HG03354 (cell line): Measurements from ENCODE around the gene CDH13.

Experiments used
- ATAC-seq: cut with Tn5 transposase; IDR thresholded peaks from one replicate; pipeline ENCODE4 v1.9.1; 2021; ENCODE audit warnings: mild to moderate bottlenecking; ENCODE audit not compliant: unreplicated experiment, poor library complexity, severe bottlenecking

CDH13 gene

GRCh38 chr16:83393196-83393981 lies 766.6 kb downstream of the CDH13 start:
- no peak for ATAC-seq

GRCh38 chr16:83397601-83398291 lies 771.0 kb downstream of the CDH13 start:
- no peak for ATAC-seq

- no peak for ATAC-seq
Measured at GRCh38 chr16:83400234-83400633, 773.5 kb downstream of the CDH13 start.

- no peak for ATAC-seq
Measured at GRCh38 chr16:83402160-83402814, 775.5 kb downstream of the CDH13 start.

GRCh38 chr16:83402967-83403366 lies 776.2 kb downstream of the CDH13 start:
- no peak for ATAC-seq

DNA sequence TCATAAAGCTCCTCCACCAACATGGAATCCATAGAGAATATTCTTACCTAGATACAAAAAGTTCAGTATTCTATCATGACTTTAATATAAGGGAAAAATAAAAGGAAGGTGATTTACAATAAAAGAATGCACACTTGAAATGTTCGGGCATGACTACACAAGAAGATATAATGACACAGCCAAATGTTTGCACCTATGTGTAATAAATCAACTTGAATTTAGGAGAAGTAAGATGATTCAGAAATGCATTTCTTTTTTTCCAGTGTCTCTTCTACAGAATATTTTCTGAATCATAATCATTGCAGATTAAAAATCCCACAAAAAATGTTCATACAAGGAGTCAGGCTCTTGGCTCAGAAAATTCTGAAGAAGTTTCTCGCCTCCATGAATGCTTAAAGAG lies 777.0 kb downstream of the CDH13 start:
- ATAC-seq, result no peak

- ATAC-seq, result no peak
Measured at GRCh38 chr16:83404261-83404660, 777.5 kb downstream of the CDH13 start.

DNA sequence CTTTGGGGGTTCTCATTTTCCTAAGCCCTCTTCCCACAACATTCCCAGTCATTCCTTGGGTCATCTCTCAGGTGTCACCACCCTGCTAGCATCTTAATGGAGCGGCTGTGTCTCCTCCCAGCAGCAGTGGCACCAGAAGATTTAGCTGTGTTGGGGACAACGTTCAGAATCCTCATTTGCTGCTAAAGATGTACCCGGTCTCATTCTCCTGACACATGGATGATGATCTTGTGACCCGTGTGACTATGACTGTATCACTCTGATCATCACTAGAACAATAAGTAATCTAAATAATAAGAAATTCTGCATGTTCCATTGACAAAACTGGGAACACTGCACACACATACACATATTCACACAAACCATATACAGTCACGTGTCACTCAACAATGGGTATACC lies 781.2 kb downstream of the CDH13 start:
- ATAC-seq, result no peak

GRCh38 chr16:83409347-83409746 lies 782.6 kb downstream of the CDH13 start:
- no peak for ATAC-seq

- ATAC-seq, result no peak
Measured at GRCh38 chr16:83418565-83418964, 791.8 kb downstream of the CDH13 start.

GRCh38 chr16:83420206-83420760 lies 793.5 kb downstream of the CDH13 start:
- ATAC-seq, result no peak

DNA sequence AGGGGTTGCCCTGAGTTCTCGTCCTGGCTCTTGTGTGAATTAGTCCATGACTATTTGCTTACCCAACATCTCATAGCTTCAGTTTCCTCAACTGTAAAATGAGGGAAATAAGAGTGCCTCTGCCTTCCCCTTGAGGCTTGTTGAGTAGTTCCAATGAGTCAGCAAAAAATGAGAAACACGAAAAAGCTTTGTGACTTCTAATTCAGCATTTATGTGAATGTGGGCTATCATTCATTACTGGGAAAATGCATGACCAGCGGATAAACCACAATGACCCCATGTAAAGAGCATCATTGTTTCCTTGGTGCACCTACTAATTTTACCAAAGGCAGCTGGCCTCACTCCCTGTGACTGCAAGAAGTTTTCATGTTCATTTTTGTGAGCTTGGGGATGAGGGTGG lies 806.4 kb downstream of the CDH13 start:
- no peak for ATAC-seq

DNA sequence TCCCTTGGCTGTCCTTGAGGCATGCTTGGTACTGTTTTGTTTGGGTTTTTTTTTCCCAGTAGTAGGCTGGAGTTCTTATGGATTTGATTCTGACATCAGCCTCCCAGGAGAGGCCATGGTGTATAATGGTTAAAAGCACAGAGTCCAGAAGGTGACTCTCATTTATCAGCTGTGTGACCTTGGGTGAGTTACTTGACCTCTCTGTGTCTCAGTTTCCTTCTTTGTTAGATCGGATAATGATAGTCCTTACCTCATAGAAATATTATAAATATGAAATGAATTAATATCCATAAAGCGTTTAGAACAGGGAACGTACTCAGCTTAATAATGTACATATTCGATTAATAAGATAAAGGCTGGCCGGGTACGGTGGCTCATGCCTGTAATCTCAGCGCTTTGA lies 810.3 kb downstream of the CDH13 start:
- no peak for ATAC-seq

DNA sequence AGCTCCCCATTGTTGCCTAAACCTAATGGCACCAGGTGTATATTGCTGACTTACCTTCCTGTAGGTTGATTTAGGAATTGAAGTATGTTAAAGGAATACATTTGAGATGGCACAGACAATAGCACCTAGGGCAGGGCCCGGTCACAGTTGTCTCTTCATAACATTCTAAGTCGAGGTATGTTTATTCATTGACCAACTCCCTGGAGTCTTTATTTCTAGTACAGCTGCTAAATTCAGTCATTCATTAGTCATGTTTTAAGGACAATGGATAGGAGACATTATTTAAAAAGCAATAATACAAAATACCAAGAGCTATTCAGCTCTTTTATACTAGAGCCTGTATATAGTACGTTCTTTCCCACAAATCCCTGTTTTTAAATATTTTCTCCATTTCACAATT lies 811.6 kb downstream of the CDH13 start:
- ATAC-seq, result no peak

DNA sequence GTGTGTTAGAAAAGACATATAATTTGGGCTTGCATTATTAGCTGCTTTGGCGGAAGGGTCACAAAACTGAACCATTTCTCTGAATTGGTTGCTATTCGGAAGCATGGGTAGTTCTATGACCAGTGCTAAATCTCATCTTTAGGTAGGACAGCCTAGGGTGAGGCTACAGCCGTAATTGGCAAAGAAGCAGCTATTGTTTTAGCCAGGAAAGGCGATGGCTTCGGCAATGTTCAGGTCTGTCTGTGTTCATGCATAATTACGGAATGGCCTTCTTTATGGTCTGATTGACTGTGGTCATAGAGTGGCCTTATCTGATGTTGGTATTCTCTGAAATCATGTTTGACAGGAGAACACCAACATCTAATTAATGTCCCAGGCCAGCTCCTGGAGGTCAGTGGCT lies 812.6 kb downstream of the CDH13 start:
- ATAC-seq, result no peak

DNA sequence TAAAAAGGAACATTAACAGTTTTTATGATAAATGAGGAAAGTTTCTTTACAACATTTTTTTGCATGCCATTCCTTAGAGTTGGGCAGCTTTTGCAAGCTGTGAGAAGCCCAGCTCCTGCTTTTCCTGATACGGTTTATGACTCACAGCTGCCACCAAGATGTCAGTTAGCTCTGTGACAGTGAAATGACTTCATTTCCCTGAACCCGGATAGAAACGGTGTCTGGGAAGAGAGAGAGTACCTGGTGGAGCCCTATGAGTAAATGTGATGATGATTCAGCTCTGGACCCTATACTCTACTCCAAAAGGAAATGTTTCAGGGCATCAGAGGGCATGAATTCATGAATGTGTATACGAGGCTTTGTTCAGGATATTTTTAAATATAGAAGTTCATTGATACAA lies 814.7 kb downstream of the CDH13 start:
- ATAC-seq, result no peak

GRCh38 chr16:83443972-83444371 lies 817.2 kb downstream of the CDH13 start:
- ATAC-seq, result no peak

- ATAC-seq, result no peak
Measured at GRCh38 chr16:83447560-83447959, 820.8 kb downstream of the CDH13 start.

GRCh38 chr16:83449861-83450260 lies 823.1 kb downstream of the CDH13 start:
- no peak for ATAC-seq

DNA sequence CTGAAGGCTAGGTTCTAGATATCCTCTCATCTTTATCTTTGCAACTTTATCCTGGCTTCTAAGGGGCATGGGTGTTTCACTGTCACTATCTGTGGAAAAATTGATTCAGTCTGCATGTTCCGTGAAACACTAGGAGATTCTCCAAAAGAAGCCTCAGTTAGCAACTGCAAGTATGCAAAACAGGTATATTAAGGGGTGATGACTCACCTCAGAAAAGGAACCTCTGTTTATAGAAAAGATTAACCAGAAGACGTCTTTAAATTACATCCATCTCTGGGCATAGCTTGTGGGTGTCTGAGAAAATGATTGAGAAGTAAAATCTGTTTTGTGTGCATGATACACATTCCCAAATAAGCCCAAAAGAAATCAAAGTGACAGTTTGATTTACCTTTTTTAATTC lies 827.2 kb downstream of the CDH13 start:
- ATAC-seq, result peak; percentile 72

GRCh38 chr16:83455716-83456115 lies 828.9 kb downstream of the CDH13 start:
- no peak for ATAC-seq
